ENCODE data around the gene ACOT8. TPM values are rescaled to one million over a fixed set of nuclear protein-coding genes. Genes with fewer than 3 reads are reported as not detected.
A peak's percentile ranks its signal among the peaks of the same experiment; 100 is the strongest.

The ACOT8 gene
- polyA plus RNA-seq, 1 experiment = 27.0 TPM

DNA sequence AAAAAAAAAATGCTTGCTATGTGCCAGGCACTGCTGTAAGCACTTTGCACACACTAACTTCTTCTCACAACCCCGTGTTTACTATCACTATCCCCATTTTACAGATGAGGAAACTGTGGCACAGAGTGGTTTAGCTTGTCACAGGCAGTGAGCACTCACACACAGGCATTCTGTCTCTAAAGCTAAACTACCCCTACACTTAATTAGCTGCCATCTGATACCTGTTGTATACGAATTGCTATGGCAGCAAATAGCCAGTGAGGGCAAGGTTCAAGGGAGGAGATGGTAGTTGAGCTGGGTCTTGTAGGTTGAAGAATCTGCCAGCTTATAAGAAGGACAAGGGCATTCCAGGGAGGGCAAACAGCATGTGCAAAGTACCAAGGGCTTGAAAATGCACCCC is 35.2 kb downstream of the ACOT8 start:
- H3K27ac ChIP-seq (ENCODE audit: low read depth, low read length) = no peak overlapping the region
- TF ChIP-seq, protein P1, sequence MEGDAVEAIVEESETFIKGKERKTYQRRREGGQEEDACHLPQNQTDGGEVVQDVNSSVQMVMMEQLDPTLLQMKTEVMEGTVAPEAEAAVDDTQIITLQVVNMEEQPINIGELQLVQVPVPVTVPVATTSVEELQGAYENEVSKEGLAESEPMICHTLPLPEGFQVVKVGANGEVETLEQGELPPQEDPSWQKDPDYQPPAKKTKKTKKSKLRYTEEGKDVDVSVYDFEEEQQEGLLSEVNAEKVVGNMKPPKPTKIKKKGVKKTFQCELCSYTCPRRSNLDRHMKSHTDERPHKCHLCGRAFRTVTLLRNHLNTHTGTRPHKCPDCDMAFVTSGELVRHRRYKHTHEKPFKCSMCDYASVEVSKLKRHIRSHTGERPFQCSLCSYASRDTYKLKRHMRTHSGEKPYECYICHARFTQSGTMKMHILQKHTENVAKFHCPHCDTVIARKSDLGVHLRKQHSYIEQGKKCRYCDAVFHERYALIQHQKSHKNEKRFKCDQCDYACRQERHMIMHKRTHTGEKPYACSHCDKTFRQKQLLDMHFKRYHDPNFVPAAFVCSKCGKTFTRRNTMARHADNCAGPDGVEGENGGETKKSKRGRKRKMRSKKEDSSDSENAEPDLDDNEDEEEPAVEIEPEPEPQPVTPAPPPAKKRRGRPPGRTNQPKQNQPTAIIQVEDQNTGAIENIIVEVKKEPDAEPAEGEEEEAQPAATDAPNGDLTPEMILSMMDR (IDR thresholded peaks at IDR 0.05; ENCODE audit: low read depth, low read length) = no peak
- no peak for DNase-seq (ENCODE audit: low read depth, low spot score)
- ChIA-PET CTCF (interaction anchor here (0.8 to 1.8 kb wide), 3 partner anchors 23 to 148 kb away, joined by 3 to 5 read pairs (median 3); no protein-coding TSS in a partner anchor), POLR2A (interaction anchor here (1.0 kb wide), 1 partner anchor 12 kb away, joined by 4 read pairs; the partner anchor contains the start of gene SNX21)
- no peaks in the 10 kb centered on the region; the same call in 1 of the 2 replicates for H3K9me3 ChIP-seq (ENCODE audit: control insufficient read depth, insufficient read depth, low read length)
- peaks cover 14% of the 10 kb centered on the region for H3K27me3 ChIP-seq (ENCODE audit: control insufficient read depth, insufficient read depth, low read length)
- H3K4me3 ChIP-seq (ENCODE audit: low read depth, low read length) = no peak overlapping the region

DNA sequence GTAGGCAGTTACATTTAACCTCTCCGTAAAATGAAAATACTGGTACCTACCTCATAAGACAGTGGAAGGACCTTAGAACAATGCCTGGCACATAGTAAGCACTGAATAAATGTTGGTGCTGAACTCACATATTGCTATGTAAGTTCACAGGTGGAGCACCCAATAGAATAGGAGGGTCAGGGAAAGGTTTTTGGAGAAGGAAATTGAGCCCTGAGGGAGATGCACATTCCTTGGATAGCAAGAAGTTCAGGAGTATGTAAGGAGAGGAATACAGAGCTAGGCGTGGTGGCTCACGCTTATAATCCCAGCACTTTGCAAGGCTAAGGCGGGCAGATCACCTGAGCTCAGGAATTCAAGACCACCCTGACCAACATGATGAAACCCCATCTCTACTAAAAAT is 37.7 kb downstream of the ACOT8 start:
- H3K4me3 ChIP-seq (ENCODE audit: low read depth, low read length) = no peak overlapping the region
- ChIA-PET POLR2A (no interaction called here), CTCF (interaction anchor here (0.9 to 2.1 kb wide), 4 partner anchors 19 to 151 kb away, joined by 4 to 8 read pairs (median 6); no protein-coding TSS in a partner anchor)
- no peaks in the 10 kb centered on the region; the same call in 1 of the 2 replicates for H3K9me3 ChIP-seq (ENCODE audit: control insufficient read depth, insufficient read depth, low read length)
- no peak for DNase-seq (ENCODE audit: low read depth, low spot score)
- no peak overlapping the region for H3K27ac ChIP-seq (ENCODE audit: low read depth, low read length)
- H3K27me3 ChIP-seq (ENCODE audit: control insufficient read depth, insufficient read depth, low read length) = peaks cover 14% of the 10 kb centered on the region
- TF ChIP-seq, protein P1 (IDR thresholded peaks at IDR 0.05; ENCODE audit: low read depth, low read length) = no peak

DNA sequence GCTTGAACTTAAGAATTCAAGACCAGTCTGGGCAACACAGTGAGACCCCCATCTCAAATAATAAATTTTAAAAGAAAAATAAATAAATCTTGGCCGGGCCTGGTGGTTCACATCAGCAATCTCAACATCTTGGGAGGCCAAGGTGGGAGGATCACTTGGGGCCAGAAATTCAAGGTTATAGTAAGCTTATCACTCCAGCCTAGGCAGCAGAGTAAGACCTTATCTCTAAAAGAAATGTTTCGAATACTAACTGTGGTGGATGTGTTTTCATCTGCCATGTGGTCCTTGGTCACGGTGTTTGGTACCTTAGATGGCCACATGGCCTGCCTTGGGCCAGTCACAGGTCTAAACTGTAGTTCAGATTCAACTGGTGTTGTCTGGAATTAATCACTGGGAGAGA is 39.0 kb downstream of the ACOT8 start:
- POLR2A ChIA-PET = interaction anchor here (2.3 kb wide), 1 partner anchor 15 kb away, joined by 6 read pairs; the partner anchor contains the start of gene SNX21
- Histone ChIP-seq H3K4me3 (ENCODE audit: low read depth, low read length) (no peak overlapping the region), H3K27me3 (ENCODE audit: control insufficient read depth, insufficient read depth, low read length) (peaks cover 6% of the 10 kb centered on the region), H3K9me3 (ENCODE audit: control insufficient read depth, insufficient read depth, low read length) (no peaks in the 10 kb centered on the region; the same call in 1 of the 2 replicates), H3K27ac (ENCODE audit: low read depth, low read length) (no peak overlapping the region)
- TF ChIP-seq, protein P1 (IDR thresholded peaks at IDR 0.05; ENCODE audit: low read depth, low read length) = no peak
- CTCF ChIA-PET = interaction anchor here (2.1 kb wide), 1 partner anchor 18 kb away, joined by 8 read pairs; no protein-coding TSS in a partner anchor
- no peak for DNase-seq (ENCODE audit: low read depth, low spot score)

DNA sequence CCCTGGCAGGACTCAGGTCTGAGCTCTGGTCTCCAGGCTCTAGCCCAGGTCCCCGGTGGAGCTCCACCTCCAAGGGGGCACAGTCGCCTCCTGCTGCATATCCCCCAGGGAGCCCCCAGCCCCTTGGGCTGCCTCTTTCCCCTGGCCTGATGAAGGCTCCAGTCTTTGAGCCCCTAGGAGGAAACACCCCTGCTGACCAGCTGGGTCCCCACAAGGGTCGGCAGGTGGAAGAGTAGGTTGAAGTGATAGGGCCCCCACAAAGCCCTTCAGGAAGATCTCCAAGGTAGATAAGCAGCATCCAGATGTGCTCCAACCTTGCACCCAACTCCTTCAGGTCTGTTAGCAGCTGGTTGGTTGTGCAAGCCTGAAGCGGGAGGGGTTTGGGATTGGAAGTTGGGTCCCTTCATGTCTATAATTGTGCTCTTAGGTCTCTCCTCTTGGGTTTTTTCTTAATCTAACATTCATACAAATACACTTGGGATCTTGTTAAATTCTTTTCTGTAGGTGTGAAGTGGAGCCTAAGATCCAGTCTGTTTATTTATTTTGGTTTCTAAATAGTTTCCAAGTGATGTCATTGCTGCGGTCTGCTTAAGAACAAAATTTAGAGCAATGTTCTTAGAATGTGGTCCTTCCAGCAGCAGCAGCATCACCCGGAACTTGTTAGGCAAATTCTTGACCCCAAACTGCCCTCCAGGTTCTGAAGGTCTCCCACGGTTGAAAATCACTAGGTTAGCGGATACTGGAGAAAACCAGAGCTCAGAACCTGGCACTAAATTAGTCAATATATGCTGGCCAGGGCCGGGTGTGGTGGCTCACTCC is 39.6 kb downstream of the ACOT8 start:
- DNase-seq (ENCODE audit: low read depth, low spot score) = peak; percentile 57
- Histone ChIP-seq H3K4me3 (ENCODE audit: low read depth, low read length) (no peak overlapping the region), H3K27ac (ENCODE audit: low read depth, low read length) (no peak overlapping the region), H3K9me3 (ENCODE audit: control insufficient read depth, insufficient read depth, low read length) (no peaks in the 10 kb centered on the region; the same call in 1 of the 2 replicates), H3K27me3 (ENCODE audit: control insufficient read depth, insufficient read depth, low read length) (peaks cover 2% of the 10 kb centered on the region)
- ChIA-PET CTCF (interaction anchor here (1.0 to 2.1 kb wide), 3 partner anchors 9 to 152 kb away, joined by 3 to 8 read pairs (median 3); no protein-coding TSS in a partner anchor), POLR2A (interaction anchor here (0.6 to 2.3 kb wide), 6 partner anchors 11 to 145 kb away, joined by 3 to 6 read pairs (median 4); partner anchors contain the start of genes SNX21 and ZSWIM1)
- TF ChIP-seq, protein P1 (IDR thresholded peaks at IDR 0.05; ENCODE audit: low read depth, low read length) = no peak

Measured in AG04450 (cell line).